Stimulated activated CD4-positive, alpha-beta T cell treated with anti-CD3 and anti-CD28 coated beads, TNF-alpha, amount 100 ng/mL, for 1 hour (primary cell): ENCODE data around the gene SGPP2.
"Not testable (repeated sequence)": the region's sequence is repeated elsewhere in the genome, so short reads cannot be mapped to it uniquely, and the experiment has no call there.

Experiments used
- DNase-seq, 3 donors: peaks; one replicate each; pipeline ENCODE4 v3.0.0-alpha.2; 2020; ENCODE audit warnings: low read depth in 3 of 3, low spot score in 1 of 3

The SGPP2 gene

GRCh38 chr2:222424729-222425671 is 657 bp downstream of the SGPP2 start:
- DNase-seq: peak in 1 of 3 donors; percentile 25

- no peak for DNase-seq
Measured at GRCh38 chr2:222427646-222428301, 3.4 kb downstream of the SGPP2 start.

GRCh38 chr2:222430071-222430470 is 5.7 kb downstream of the SGPP2 start:
- no peak for DNase-seq

GRCh38 chr2:222430681-222431080 is 6.3 kb downstream of the SGPP2 start:
- DNase-seq: no peak

- DNase-seq: no peak
Measured at GRCh38 chr2:222431869-222432268, 7.5 kb downstream of the SGPP2 start.

GRCh38 chr2:222433332-222434173 is 9.2 kb downstream of the SGPP2 start:
- DNase-seq: no peak

GRCh38 chr2:222434204-222434603 is 9.9 kb downstream of the SGPP2 start:
- DNase-seq: no peak

GRCh38 chr2:222435400-222436039 is 11.2 kb downstream of the SGPP2 start:
- not testable (repeated sequence) for DNase-seq

- DNase-seq: no peak
Measured at GRCh38 chr2:222436040-222436413, 11.7 kb downstream of the SGPP2 start.

GRCh38 chr2:222439692-222440091 is 15.3 kb downstream of the SGPP2 start:
- DNase-seq: no peak

GRCh38 chr2:222440673-222441422 is 16.5 kb downstream of the SGPP2 start:
- no peak for DNase-seq

- no peak for DNase-seq
Measured at GRCh38 chr2:222442665-222443064, 18.3 kb downstream of the SGPP2 start.

- no peak for DNase-seq
Measured at GRCh38 chr2:222445227-222445626, 20.9 kb downstream of the SGPP2 start.

- DNase-seq: no peak
Measured at GRCh38 chr2:222447131-222447530, 22.8 kb downstream of the SGPP2 start.

- DNase-seq: no peak
Measured at GRCh38 chr2:222448748-222449181, 24.4 kb downstream of the SGPP2 start.

GRCh38 chr2:222450021-222450420 is 25.7 kb downstream of the SGPP2 start:
- no peak for DNase-seq

- DNase-seq: no peak
Measured at GRCh38 chr2:222451224-222451674, 26.9 kb downstream of the SGPP2 start.

GRCh38 chr2:222452422-222452950 is 28.1 kb downstream of the SGPP2 start:
- DNase-seq: no peak

- DNase-seq: no peak
Measured at GRCh38 chr2:222456479-222457077, 32.2 kb downstream of the SGPP2 start.
